Stimulated activated CD8-positive, alpha-beta memory T cell treated with anti-CD3 and anti-CD28 coated beads, Interleukin-2, amount 100 ng/mL, for 48 hours (primary cell): ENCODE data around the gene ALG12.

Experiments
- DNase-seq, 2 donors: peaks; one replicate each; pipeline ENCODE4 v3.0.0-alpha.2; 2020; ENCODE audit warnings: low read depth in 2 of 2

The ALG12 gene

DNA sequence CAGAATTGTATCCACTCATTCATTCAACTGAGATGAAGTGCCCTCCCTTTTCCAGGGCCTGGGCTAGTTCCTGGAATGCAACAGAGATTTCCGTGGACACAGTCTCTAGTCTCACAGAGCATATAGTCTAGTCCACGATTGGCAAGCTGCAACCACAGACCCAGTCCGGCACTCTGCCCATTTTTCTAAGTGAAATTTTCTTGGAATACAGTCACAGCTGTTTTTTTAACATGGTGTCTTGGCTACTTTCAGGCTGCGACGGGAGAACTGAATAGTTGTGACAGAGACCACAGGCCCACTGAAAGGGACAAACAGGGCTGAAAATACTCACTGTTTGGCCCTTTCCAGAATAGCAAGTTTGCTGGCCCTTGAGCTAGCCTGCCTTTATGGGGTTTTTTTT lies 29.2 kb downstream of the ALG12 start:
- DNase-seq = no peak

DNA sequence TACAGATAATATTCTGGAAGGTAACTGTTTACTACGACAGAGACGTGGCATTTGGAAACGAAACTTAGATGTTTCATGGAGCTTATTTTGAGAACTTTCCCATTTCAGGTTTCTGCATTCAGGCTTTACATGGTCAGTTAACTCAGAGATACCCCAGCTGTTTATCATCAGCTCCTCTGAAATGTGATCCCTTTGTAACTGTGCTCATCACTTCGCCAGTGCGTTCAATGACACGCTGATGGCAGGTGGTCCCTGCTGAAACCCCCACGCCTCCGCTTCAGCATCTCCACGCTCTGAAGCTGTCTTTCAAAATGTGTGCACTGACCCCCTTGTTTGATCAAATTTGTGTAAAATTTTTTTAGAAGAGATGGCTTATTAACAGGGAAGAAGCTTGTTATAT lies 30.5 kb downstream of the ALG12 start:
- DNase-seq = no peak

DNA sequence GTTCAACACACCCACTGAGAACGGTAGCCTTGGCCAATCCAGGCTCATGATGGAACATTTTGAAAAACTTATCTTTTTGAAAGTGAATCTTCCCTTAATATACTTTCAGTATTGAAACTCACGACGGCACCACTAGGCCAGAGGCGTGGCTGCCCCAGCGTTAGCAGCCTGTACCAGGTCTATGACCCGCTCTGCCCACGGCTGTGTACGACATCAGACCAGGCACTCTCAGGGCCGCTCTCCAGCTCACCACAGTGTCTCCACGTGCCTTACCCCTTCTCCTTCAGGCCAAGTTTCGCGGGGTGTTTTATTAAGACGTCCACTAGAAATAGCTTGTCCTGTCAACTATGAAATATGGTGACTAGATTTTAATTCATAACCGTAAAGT lies 31.2 kb downstream of the ALG12 start:
- no peak for DNase-seq

DNA sequence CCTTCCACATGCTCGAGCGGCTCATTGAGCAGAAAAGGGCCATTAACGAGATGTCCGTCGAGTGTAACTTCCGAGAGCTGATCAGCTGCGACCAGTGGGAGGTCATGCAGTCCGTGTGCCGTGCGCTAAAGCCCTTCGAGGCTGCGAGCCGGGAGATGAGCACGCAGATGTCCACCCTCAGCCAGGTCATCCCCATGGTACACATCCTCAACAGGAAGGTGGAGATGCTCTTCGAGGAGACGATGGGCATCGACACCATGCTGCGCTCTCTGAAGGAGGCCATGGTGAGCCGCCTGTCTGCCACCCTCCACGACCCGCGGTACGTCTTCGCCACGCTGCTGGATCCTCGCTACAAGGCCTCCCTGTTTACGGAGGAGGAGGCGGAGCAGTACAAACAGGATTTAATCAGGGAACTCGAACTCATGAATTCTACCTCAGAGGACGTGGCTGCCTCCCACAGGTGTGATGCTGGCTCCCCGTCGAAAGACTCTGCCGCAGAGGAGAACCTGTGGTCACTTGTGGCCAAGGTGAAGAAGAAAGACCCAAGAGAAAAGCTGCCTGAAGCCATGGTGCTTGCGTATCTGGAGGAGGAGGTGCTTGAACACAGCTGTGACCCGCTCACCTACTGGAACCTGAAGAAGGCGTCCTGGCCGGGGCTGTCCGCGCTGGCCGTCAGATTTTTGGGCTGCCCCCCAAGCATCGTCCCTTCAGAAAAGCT lies 31.7 kb downstream of the ALG12 start:
- no peak for DNase-seq

DNA sequence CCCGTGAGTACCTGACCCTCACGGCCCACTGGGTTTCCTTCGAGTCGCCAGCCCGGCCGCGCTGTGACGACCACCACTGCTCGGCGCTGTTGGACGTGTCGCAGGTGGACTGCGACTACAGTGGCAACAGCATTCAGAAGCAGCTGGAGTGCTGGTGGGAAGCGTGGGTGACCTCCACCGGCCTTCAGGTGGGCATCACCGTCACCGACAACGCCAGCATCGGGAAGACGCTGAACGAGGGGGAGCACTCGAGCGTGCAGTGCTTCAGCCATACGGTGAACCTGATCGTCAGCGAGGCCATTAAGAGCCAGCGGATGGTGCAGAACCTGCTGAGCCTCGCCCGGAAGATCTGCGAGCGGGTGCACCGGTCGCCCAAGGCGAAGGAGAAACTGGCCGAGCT lies 32.4 kb downstream of the ALG12 start:
- no peak for DNase-seq

DNA sequence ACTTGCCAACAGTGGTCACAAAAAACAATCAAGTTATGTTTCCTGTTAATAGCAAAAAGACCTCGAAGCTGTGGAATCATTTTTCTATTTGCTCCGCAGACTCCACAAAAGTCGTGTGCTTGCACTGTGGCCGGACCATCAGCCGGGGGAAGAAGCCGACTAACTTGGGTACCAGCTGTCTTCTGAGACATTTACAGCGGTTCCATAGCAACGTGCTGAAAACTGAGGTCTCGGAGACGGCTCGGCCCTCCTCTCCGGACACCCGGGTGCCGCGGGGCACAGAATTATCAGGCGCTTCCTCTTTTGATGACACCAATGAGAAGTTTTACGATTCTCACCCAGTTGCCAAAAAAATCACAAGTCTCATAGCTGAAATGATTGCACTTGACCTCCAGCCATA lies 33.0 kb downstream of the ALG12 start:
- no peak for DNase-seq

DNA sequence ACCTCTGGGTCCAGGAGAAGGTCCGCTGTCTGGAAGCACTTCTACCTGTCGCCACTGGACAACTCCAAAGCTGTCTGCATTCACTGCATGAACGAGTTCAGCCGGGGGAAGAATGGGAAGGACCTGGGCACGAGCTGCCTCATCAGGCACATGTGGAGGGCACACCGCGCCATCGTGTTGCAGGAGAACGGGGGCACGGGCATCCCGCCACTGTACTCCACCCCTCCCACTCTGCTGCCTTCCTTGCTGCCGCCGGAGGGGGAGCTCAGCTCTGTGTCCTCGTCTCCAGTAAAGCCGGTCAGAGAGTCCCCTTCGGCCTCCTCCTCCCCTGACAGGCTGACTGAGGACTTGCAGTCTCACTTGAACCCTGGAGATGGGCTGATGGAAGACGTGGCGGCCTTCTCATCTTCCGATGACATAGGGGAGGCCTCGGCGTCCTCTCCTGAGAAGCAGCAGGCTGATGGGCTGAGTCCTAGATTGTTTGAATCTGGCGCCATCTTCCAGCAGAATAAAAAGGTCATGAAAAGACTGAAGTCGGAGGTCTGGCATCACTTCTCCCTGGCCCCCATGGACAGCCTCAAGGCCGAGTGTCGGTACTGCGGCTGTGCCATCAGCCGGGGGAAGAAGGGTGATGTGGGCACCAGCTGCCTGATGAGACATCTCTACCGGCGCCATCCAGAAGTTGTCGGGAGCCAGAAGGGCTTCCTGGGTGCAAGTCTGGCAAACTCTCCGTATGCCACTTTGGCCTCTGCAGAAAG lies 33.6 kb downstream of the ALG12 start:
- no peak for DNase-seq

DNA sequence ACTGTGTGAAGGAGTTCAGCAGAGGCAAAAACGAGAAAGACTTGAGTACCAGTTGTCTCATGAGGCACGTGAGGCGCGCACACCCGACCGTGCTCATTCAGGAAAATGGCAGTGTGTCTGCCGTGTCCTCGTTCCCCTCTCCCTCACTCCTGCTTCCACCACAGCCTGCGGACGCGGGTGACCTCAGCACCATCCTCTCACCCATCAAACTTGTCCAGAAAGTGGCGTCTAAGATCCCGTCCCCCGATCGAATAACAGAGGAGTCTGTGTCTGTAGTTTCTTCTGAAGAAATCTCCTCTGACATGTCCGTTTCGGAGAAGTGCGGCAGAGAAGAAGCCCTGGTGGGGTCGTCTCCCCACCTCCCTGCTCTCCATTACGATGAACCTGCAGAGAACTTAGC lies 34.2 kb downstream of the ALG12 start:
- no peak for DNase-seq

DNA sequence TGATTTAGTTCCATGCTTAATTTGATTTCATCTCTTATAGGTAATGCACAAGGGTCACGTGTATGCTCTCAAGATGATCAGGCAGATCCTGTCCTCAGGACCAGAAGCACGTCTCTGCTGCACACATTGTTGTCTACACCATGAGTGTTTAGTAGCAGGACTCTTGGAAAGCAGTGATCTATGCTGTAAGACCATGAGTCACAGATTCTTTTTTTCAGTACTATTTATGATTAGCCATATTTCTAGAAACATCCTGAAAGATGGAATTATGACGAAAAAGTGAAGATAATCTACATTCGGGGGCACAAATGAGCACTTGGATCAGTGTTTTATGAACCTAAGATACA lies 35.0 kb downstream of the ALG12 start:
- no peak for DNase-seq

DNA sequence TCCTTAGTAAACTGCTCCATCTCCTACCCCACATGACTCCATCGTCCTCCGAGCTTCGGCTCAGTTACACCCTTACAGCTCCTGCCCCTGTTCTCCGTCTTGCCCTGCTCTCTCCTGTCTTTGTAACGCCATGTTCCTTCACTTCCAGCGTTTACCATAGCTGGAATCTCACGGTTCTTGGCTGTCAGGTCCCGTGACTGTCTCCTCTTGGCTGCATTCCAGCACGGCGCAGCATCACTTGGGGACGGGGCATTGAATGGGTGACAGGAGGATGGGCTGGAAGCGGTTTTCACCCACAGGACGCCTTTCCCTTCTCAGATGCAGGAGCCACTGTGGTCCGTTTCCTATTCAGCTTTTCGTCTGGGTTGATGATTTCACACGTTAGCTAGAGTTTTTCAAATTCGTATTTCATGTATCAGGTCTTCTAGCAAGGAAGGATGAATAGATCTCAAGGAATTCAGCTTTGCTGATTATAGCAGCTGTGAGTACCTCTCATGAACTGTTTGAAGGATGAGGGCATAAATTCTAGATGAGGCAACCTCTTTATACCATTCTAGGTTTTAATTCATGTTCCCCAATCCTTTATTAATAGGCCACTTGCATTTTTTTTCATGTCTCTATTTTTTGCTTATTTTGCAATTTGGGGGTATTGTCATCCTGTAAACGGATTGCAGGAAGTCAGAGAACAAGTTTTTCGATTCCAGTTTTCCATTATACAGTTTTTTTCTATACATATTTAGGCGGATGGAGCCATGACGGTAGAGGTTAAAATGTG lies 35.5 kb downstream of the ALG12 start:
- no peak for DNase-seq

DNA sequence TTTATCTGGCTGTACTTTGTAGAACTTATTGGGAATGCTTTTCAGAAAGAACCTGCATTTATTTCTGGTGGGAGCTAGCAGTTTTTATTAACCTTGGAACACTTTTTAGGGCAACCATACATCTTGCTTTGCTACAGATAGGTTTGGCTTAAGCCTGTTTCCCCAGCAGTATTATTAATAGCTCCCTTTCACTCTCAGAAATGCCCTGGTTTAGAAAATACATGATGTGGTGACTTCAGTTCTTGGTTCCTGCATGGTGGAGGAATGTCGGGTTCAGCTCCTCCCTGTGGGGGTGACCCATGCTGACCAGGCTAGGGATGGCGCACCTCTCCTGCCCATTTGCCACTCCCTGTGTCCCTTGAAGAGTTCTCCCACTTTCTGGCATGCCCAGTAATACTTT lies 36.4 kb downstream of the ALG12 start:
- DNase-seq = no peak

DNA sequence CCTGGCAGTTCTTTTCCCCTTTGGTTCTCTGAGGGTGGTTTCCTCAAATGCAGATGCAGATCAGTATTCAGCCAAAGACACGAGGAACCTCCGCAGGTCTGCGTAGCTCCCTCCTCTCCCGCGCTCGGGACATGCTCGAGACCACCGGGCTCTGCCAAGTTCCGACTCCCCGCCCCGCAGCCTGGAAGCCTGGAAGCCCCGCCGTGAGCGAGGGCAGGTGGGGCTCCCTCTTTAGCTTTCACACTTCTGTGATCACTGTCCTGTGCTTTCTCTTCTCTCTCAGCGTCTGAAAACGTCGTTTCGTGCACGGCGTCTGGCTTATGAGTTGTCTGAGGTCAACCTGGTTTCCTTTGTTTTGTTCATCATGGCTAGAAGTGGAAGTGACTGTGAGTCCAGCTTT lies 38.0 kb downstream of the ALG12 start:
- DNase-seq = no peak

DNA sequence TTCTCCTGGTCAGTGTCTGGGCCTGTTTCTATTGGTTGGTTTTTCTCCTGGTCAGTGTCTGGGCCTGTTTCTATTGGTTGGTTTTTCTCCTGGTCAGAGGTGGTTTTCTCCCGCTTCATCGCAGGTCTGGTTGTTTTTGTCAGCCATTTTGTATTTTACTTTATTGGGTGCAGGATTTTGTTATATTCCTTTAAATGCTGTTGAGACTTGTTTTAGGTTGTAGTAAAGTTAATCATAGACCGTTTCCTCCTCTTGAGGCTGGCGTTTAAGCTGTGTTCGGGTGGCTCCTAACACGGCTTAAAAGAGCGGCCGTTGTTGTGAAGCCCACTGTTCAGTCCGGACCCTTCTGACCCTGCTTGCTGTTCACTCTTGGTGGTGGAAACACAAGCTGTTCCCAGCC lies 38.4 kb downstream of the ALG12 start:
- no peak for DNase-seq

DNA sequence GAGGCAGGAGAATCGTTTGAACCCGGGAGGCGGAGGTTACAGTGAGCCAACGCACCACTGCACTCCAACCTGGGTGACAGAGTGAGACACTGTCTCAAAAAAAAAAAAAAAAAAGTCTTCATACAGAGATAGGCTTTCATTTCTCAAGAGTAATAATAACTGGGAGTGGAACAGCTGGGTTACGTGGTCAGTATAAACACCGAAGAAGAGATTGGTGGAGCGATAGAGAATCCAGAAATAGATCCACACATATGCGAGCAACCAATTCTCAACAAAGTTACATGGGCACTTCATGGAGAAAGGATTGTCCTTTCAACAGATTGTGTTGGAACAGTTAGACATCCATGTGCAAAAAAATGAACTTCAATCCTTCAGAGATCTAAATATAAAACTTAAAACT lies 40.0 kb downstream of the ALG12 start:
- no peak for DNase-seq

DNA sequence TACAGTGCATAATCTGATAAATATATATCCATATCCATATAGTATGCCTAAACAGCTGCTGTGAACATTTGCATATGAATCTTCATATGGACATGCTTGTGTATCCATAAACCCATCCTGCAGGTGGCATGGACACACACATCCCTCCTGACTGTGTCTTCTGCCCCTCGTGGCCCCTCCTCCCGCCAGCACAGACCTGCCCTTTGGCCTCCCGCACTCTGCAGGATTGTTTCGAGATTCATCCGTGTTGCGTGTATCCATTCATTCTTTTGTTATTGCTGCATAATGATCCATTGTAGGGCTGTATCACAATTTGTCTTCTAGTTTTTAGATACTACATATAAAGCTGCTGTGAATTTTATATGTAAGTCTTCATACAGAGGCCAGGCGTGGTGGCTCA lies 40.6 kb downstream of the ALG12 start:
- no peak for DNase-seq

DNA sequence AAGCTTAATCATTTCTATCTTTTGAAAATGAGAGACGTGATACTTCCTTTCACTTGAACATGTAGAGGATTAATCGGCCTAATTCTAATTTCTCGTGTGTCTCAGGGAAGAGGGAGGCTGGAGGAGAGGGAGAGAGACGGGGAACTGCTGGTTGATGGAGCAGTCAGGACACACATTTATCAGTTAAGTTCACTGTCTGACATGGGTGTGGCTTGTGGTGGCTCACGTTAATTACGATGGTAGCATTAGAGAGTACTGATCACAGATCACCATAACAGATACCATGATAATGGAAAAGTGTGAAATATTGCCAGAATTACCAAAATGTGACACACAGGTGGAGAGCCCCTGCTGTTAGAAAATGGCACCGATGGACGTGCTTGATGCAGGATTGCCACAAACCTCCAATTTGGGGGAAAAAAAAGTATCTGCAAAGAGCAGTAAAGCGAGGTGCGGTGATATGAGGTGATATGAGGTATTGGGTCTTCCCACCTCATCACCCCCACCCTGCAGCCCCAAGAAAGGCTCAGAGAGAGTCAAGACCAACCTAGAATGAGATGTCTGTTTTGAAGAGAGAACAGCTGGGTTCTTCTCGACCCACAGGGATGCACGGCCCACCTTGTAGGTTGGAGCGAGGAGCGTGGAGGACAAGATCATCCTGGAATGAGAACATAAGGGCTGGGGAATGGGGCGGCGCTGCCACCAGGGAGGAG lies 44.9 kb downstream of the ALG12 start:
- DNase-seq = no peak

DNA sequence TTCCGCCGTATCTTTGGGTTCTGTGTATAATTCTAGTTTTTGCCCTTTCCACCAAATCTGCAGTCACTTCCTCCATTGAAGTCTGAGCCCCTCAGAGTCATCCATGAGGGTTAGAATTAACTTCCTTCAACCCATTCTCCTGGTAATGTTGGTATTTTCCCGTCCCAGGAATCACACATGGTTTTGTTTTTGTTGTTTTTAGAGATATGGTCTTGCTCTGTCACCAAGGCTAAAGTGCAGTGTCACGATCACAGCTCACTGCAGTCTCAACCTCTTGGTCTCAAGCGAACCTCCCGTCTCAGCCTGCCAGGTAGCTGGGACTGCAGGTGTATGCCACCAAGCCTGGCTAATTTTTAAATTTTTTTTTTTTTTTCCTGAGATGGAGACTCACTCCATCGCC lies 45.9 kb downstream of the ALG12 start:
- DNase-seq = no peak

DNA sequence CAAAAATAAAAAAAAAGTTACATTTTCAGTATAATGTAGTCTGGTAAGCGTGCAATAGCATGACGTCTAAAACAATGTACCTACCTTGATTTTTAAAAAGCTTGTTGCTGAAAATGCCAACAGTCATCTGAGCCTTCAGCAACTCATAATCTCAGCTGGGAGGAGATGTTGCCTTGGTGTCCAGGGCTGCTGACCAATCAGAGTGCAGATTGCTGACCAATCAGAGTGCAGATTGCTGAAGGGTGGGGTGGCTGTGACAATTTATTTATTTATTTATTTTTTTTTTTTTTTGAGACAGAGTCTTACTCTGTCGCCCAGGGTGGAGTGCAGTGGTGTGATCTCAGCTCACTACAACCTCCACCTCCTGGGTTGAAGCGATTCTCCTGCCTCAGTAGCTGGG lies 46.8 kb downstream of the ALG12 start:
- no peak for DNase-seq

DNA sequence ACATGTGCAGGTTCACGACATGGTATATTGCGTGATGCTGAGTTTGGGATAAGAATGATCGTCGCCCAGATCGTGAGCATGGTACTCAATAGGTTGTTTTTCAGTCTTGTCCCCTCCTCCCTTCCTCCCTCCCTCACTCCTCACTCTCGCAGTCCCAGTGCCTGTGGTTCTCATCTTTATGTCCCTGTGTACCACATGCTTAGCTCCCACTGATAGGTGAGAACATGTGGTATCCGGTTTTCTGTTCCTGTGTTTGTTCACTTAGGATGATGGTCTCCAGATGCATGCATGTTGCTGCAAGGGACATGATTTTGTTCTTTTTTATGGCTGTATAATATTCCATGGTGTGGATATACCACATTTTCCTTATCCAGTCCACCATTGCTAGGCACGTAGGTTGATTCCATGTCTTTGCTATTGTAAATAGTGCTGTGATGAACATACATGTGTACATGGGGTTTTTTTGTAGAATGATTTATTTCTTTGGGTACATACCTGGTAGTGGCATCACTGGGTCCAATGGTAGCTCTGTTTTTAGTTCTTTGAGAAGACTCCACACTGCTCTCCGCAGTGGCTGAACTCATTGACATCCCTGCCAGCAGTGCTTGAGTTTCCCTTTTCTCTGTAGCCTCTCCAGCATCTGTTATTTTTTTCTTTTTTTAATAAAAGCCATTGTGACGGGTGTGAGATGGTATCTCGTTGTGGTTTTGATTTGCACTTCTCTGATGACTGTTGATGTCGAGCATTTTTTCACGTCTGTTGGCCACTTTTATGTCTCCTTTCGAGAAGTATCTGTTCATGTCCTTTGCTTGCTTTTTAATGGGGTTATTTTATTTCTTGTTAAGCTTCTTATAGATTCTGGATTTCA lies 48.2 kb downstream of the ALG12 start:
- no peak for DNase-seq

DNA sequence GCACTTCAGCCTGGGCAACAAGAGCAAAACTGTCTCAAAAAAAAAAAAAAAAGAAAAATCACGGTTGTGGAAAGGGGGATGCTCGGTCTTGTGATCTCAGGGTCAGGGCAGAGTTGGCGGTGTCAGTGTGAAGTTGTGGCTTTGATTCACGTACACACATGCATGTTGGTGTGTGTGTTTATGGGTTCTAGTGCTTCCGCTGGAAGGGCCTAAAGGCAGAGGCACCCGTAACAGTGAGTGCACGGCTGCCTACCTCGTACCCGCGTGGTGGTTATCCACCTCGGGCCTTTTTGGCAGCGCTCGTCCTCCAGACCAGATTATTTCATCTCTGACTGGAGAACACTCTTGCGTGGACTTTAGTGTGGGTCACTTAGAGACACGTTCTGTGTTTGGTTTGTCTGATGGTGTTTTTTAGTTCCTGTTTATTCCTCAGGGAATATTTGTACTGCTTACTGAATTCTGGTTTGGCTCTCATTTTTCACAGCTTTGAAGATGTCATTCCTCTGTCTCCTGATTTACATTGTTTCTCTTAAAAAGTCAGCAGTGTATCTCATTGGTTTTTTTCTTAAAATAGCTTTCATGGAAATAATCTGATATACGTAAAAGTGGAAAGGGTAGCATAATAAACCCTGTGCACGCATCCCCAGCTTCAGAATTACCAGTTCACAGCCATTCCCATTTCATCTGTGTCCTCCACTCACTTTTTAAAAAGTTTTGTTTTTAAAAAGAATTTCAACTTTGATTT lies 49.0 kb downstream of the ALG12 start:
- DNase-seq = no peak
